ENCODE data around the gene MID2.
"Not testable (repeated sequence)": the region's sequence is repeated elsewhere in the genome, so short reads cannot be mapped to it uniquely, and the experiment has no call there.

Gene MID2

DNA sequence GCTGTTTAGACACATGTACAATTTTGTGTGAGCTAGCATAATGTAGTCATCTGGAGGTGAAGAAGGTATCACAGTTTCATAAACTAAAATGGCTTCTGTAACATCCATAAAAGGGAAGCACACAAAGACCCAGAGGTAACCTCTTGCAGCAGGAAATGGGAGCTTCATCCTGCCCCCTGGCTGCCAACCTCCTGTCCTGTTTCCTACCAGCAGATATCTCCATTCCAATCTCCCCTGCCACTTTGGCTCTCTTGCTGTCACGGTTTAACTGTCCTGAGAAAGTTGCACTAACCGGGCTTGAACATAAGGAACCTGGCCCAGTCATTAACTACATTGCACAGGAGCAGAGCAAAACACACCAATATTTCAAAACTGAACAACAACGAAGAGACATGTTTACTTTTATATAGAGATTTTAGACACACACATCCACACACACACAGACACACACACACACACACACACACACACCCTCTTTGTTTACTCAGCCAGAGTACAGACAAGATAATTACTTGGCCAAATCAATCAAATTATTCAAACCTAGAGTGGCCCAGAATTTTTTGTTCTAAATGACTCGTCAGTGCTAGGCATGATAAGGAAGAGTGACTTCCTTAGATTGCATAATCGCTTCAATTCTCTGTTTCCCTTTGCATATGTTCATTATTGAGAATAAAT lies 24.2 kb downstream of the MID2 start:
- Histone ChIP-seq H3K4me1 (ENCODE audit: insufficient read depth, low read length, poor library complexity, severe bottlenecking) (peaks cover 5% of the 10 kb centered on the region), H3K9ac (ENCODE audit: low read depth, low read length, poor library complexity, severe bottlenecking) (no peak overlapping the region), H4K20me1 (ENCODE audit: insufficient read depth, low read length, poor library complexity, severe bottlenecking) (no peaks in the 10 kb centered on the region), H3K9me3 (ENCODE audit: insufficient read depth, low read depth, low read length) (no peaks in the 10 kb centered on the region), H3K79me2 (ENCODE audit: insufficient read depth, low read length) (no peaks in the 10 kb centered on the region), H2AFZ (ENCODE audit: low read length) (no peak overlapping the region), H3K36me3 (ENCODE audit: insufficient read depth, low read length) (no peaks in the 10 kb centered on the region), H3F3A (ENCODE audit: low read depth) (no peaks in the 10 kb centered on the region), H3K9me2 (replicated peaks; ENCODE audit: low read depth, low read length) (no peaks in the 10 kb centered on the region), H3K4me3 (ENCODE audit: low read length, poor library complexity, severe bottlenecking) (no peak overlapping the region), H3K27me3 (ENCODE audit: insufficient read depth, low read length, poor library complexity, severe bottlenecking) (no peaks in the 10 kb centered on the region), H3K4me2 (ENCODE audit: low read depth, low read length, poor library complexity, severe bottlenecking) (no peak overlapping the region)
- TF ChIP-seq EZH2phosphoT487 (IDR thresholded peaks at IDR 0.05; ENCODE audit: borderline replicate concordance) = no peak

DNA sequence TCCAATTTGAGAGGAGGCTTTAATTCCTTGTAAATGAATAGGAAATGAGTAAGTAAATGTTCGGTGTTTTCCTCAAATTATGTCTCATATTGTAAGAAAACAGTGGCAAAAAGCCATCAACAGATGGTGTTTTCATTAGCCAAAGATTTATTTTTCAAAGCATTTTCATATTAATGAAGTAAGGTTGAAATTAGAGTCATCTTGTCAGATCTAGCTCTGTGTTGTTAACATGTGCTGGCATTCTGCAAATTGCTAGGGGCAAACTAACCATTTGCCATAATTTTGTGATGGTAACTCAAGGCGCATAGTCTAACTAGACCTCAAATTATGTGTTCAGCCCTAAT lies 24.7 kb downstream of the MID2 start:
- H2AFZ ChIP-seq (ENCODE audit: low read length) = no peak overlapping the region
- H3K4me3 ChIP-seq (ENCODE audit: low read length, poor library complexity, severe bottlenecking) = no peak overlapping the region
- H3F3A ChIP-seq (ENCODE audit: low read depth) = no peaks in the 10 kb centered on the region
- no peaks in the 10 kb centered on the region for H3K27me3 ChIP-seq (ENCODE audit: insufficient read depth, low read length, poor library complexity, severe bottlenecking)
- H4K20me1 ChIP-seq (ENCODE audit: insufficient read depth, low read length, poor library complexity, severe bottlenecking) = no peaks in the 10 kb centered on the region
- no peaks in the 10 kb centered on the region for H3K36me3 ChIP-seq (ENCODE audit: insufficient read depth, low read length)
- no peak overlapping the region for H3K9ac ChIP-seq (ENCODE audit: low read depth, low read length, poor library complexity, severe bottlenecking)
- no peaks in the 10 kb centered on the region for H3K9me3 ChIP-seq (ENCODE audit: insufficient read depth, low read depth, low read length)
- TF ChIP-seq EZH2phosphoT487 (IDR thresholded peaks at IDR 0.05; ENCODE audit: borderline replicate concordance) = no peak
- TF ChIP-seq CTCF (conservative IDR thresholded peaks at IDR 0.05; ENCODE audit: low read length) = no peak
- H3K4me1 ChIP-seq (ENCODE audit: insufficient read depth, low read length, poor library complexity, severe bottlenecking) = peaks cover 5% of the 10 kb centered on the region
- no peaks in the 10 kb centered on the region for H3K9me2 ChIP-seq (replicated peaks; ENCODE audit: low read depth, low read length)
- H3K79me2 ChIP-seq (ENCODE audit: insufficient read depth, low read length) = no peaks in the 10 kb centered on the region
- H3K4me2 ChIP-seq (ENCODE audit: low read depth, low read length, poor library complexity, severe bottlenecking) = no peak overlapping the region

DNA sequence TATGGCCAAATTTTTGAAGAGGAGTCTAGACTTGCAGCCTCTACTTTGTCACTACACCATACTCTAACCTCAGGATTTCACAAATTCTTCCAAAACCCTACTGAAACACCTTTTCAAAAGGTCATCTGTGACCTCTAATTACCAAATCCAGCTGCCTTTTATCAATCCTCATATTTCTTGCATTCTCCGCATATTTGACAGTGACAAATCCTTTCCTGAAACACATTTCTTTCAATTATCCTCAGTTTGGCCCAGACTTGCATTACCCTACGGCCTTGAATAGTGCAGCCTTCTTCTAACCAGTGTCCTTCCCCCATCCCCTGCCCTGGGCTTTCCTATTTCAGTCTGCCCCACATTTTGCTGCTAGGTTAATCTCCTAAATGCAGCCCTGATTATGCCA lies 25.5 kb downstream of the MID2 start:
- no peaks in the 10 kb centered on the region for H3F3A ChIP-seq (ENCODE audit: low read depth)
- no peak overlapping the region for H3K9ac ChIP-seq (ENCODE audit: low read depth, low read length, poor library complexity, severe bottlenecking)
- no peak overlapping the region for H2AFZ ChIP-seq (ENCODE audit: low read length)
- no peaks in the 10 kb centered on the region for H3K9me3 ChIP-seq (ENCODE audit: insufficient read depth, low read depth, low read length)
- H3K9me2 ChIP-seq (replicated peaks; ENCODE audit: low read depth, low read length) = no peaks in the 10 kb centered on the region
- H3K4me3 ChIP-seq (ENCODE audit: low read length, poor library complexity, severe bottlenecking) = no peak overlapping the region
- H3K4me2 ChIP-seq (ENCODE audit: low read depth, low read length, poor library complexity, severe bottlenecking) = no peak overlapping the region
- no peak for TF ChIP-seq CTCF (conservative IDR thresholded peaks at IDR 0.05; ENCODE audit: low read length)
- TF ChIP-seq EZH2phosphoT487 (IDR thresholded peaks at IDR 0.05; ENCODE audit: borderline replicate concordance) = no peak
- H3K79me2 ChIP-seq (ENCODE audit: insufficient read depth, low read length) = no peaks in the 10 kb centered on the region
- no peaks in the 10 kb centered on the region for H3K36me3 ChIP-seq (ENCODE audit: insufficient read depth, low read length)
- H3K27me3 ChIP-seq (ENCODE audit: insufficient read depth, low read length, poor library complexity, severe bottlenecking) = no peaks in the 10 kb centered on the region
- no peaks in the 10 kb centered on the region for H4K20me1 ChIP-seq (ENCODE audit: insufficient read depth, low read length, poor library complexity, severe bottlenecking)
- peaks cover 5% of the 10 kb centered on the region for H3K4me1 ChIP-seq (ENCODE audit: insufficient read depth, low read length, poor library complexity, severe bottlenecking)

- H3K9me3 ChIP-seq (ENCODE audit: insufficient read depth, low read depth, low read length); H3K9ac ChIP-seq (ENCODE audit: low read depth, low read length, poor library complexity, severe bottlenecking); H3K4me1 ChIP-seq (ENCODE audit: insufficient read depth, low read length, poor library complexity, severe bottlenecking); H3K79me2 ChIP-seq (ENCODE audit: insufficient read depth, low read length); H3K27me3 ChIP-seq (ENCODE audit: insufficient read depth, low read length, poor library complexity, severe bottlenecking); H3K9me2 ChIP-seq (replicated peaks; ENCODE audit: low read depth, low read length); H4K20me1 ChIP-seq (ENCODE audit: insufficient read depth, low read length, poor library complexity, severe bottlenecking); H3K4me3 ChIP-seq (ENCODE audit: low read length, poor library complexity, severe bottlenecking); H3F3A ChIP-seq (ENCODE audit: low read depth); H3K4me2 ChIP-seq (ENCODE audit: low read depth, low read length, poor library complexity, severe bottlenecking); H3K36me3 ChIP-seq (ENCODE audit: insufficient read depth, low read length); H2AFZ ChIP-seq (ENCODE audit: low read length): not testable (repeated sequence)
Observed at GRCh38 chrX:107851665-107852064, 26.0 kb downstream of the MID2 start.
